ENCODE measurements around the gene C13orf46.

DNA sequence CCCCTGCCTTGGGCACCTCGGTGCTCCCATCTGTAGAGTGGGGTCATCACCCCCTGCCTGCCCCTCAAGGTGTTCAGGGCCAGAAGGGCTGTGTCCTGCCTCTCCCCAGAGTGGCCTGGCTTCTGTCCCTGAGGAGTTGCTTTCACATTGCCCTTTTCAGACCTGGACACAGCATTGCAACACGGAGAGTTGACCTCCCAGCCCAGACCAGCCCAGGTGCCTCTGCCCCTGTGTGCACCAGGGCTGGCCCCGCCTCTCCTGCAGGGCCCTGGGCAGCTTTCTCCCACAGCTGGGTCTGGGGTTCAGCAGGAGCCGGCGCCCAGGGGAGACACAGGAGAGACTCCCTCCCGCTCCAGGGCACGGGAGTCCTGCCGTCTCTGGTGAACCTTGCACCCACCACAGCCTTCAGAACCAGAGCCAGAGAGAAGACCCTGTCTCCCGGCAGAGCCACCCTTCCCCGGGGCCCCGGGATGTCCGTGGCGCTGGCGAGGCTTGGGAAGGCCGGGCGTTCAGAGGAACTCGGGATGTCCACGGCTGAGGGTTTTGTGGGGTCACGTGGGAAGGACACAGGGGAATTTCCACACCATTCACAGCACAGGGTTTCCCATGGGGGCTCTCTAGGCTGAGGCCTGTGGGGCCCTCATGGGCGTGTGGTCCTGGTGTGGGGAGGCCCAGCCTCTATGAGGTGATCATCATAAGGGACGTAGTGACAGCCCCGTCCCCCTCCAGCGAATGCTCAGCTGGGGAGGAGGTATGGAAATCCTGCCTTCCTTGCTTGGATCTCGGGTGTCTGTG lies 23.2 kb downstream of the C13orf46 start:
- TF ChIP-seq POLR2A (IDR thresholded peaks at IDR 0.05; ENCODE audit: low read depth, low read length) (no peak), TAF1 (IDR thresholded peaks at IDR 0.05; ENCODE audit: low read depth, low read length) (no peak), POLR2AphosphoS5 (IDR thresholded peaks at IDR 0.05; ENCODE audit: low read depth, low read length) (no peak), POU2F2 (IDR thresholded peaks at IDR 0.05; ENCODE audit: low read depth, low read length) (no peak), SPI1 (IDR thresholded peaks at IDR 0.05; ENCODE audit: low read depth, low read length) (no peak)

Data from GM12891 (cell line).